ENCODE data around the gene AP3B1. TPM values are rescaled to one million over a fixed set of nuclear protein-coding genes. Genes with fewer than 3 reads are reported as not detected.
A peak's percentile ranks its signal among the peaks of the same experiment; 100 is the strongest.

AP3B1 gene
- total RNA-seq, 4 donors from 2014 or later = 33.8 to 38.6 (median 36.0) TPM

DNA sequence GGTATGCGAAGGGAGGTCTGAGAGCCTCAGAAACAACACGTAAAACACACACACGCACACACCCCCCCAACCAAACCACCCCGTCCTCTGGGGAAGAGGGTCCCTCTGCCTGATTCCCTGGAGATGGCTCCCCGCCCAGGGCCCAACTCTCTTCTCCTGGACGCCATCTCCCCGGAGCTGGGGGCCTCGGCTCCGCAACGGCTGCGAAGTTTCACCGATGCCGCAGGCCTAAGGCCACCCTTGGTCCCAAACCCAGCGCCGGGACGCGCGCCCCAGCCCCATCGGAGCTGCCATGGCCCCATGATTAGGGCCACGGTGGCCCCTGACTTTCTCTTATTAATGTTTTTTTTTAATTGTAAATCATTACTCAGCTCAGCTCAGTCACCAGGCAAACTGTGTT is 337.0 kb downstream of the AP3B1 start:
- TF ChIP-seq POLR2AphosphoS5 (IDR thresholded peaks at IDR 0.05) (no peak), EP300 (IDR thresholded peaks at IDR 0.05) (no peak), POLR2A (IDR thresholded peaks at IDR 0.05) (no peak)
- TF ChIP-seq, protein P1, sequence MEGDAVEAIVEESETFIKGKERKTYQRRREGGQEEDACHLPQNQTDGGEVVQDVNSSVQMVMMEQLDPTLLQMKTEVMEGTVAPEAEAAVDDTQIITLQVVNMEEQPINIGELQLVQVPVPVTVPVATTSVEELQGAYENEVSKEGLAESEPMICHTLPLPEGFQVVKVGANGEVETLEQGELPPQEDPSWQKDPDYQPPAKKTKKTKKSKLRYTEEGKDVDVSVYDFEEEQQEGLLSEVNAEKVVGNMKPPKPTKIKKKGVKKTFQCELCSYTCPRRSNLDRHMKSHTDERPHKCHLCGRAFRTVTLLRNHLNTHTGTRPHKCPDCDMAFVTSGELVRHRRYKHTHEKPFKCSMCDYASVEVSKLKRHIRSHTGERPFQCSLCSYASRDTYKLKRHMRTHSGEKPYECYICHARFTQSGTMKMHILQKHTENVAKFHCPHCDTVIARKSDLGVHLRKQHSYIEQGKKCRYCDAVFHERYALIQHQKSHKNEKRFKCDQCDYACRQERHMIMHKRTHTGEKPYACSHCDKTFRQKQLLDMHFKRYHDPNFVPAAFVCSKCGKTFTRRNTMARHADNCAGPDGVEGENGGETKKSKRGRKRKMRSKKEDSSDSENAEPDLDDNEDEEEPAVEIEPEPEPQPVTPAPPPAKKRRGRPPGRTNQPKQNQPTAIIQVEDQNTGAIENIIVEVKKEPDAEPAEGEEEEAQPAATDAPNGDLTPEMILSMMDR (IDR thresholded peaks at IDR 0.05) = no peak
- 42 to 90% methylated on average over 2 to 18 of the region's 20 CpGs for WGBS, 2 donors (ENCODE audit: low coverage in 1 of 2)

DNA sequence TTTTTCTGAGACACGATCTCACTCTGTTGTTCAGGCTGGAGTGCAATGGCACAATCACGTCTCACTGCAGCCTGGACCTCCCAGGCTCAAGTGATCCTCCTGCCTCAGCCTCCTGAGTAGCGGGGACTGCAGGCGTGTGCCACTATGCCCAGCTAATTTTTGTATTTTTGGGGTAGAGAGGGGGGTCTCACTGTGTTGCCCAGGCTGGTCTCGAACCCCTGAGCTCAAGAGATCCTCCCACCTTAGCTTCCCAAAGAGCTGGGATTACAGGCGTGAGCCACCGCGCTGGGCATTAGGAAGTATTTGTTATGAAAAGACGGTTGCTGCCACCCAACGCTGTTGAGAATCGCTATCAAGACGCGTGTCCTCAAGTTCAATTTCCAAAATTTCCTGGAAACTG is 337.4 kb downstream of the AP3B1 start:
- H3K4me1 ChIP-seq = peaks cover 0 to 9% (median 0%) of the 10 kb centered on the region in 3 donors
- H3K27ac ChIP-seq = no peak overlapping the region
- TF ChIP-seq EP300 (IDR thresholded peaks at IDR 0.05) (no peak), POLR2A (IDR thresholded peaks at IDR 0.05) (no peak), POLR2AphosphoS5 (IDR thresholded peaks at IDR 0.05) (no peak)
- TF ChIP-seq, protein P1 (IDR thresholded peaks at IDR 0.05) = no peak
- H3K9me3 ChIP-seq = no peaks in the 10 kb centered on the region
- H3K4me3 ChIP-seq = no peak overlapping the region
- WGBS, 2 donors (ENCODE audit: low coverage in 1 of 2) = 73% methylated on average over 3 of the region's 13 CpGs; no CpG with 5 or more reads in 1 of the 2 donors
- ATAC-seq = no peak
- H3K27me3 ChIP-seq = peaks cover 37% of the 10 kb centered on the region
- H3K36me3 ChIP-seq = no peaks in the 10 kb centered on the region

More for the DNA sequence above, 337.0 kb downstream of the AP3B1 start:
- Histone ChIP-seq H3K27me3 (peaks cover 37% of the 10 kb centered on the region), H3K4me3 (peak overlapping the region in 1 of 2 donors; percentile 10), H3K27ac (no peak overlapping the region), H3K4me1 (peaks cover 0 to 9% (median 0%) of the 10 kb centered on the region in 3 donors), H3K36me3 (no peaks in the 10 kb centered on the region), H3K9me3 (no peaks in the 10 kb centered on the region)
- no peak for ATAC-seq

DNA sequence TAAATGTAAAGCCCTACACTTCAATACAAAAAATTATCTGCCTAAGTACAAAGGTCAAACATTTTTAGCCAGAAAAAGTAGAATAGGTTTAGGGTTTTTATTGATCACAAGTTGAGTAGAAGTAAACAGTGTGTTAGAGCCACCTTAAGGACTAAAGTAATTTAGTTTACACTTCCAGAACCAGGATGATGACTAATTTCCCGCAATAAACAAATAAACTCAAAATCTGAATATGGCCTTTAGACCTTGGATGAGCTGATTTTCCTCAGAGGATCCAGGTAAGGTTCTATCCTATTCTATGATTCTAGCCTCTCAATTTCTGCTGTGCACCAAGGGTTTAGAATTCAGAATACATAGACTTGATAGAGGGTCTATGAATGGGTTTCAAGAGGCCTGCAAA is 338.9 kb downstream of the AP3B1 start:
- H3K4me1 ChIP-seq = peaks cover 0 to 9% (median 0%) of the 10 kb centered on the region in 3 donors
- no peak overlapping the region for H3K4me3 ChIP-seq
- peaks cover 37% of the 10 kb centered on the region for H3K27me3 ChIP-seq
- no peaks in the 10 kb centered on the region for H3K36me3 ChIP-seq
- TF ChIP-seq POLR2A (IDR thresholded peaks at IDR 0.05) = no peak
- no peak for TF ChIP-seq EP300 (IDR thresholded peaks at IDR 0.05)
- TF ChIP-seq, protein P1 (IDR thresholded peaks at IDR 0.05) = no peak
- no peak for TF ChIP-seq POLR2AphosphoS5 (IDR thresholded peaks at IDR 0.05)
- H3K27ac ChIP-seq = no peak overlapping the region
- no peak for ATAC-seq
- WGBS, 2 donors (ENCODE audit: low coverage in 1 of 2) = 40 to 48% methylated on average over 1 of the region's 1 CpG
- no peaks in the 10 kb centered on the region for H3K9me3 ChIP-seq

DNA sequence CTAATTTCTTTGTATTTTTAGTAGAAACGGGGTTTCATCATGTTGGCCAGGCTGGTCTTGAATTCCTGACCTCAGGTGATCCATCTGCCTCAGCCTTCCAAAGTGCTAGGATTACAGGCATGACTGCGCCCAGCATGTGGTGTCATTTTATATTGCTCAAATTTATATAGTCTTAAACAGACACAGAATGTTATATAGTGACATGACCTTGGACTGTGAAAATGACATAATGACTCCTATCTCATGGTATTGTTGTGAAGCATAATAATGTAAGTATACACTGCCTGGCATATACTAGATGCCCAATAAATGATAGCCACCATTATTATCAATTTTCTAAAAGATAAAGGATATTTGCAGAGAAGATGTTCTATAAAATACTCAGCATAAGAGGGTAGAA is 341.1 kb downstream of the AP3B1 start:
- Histone ChIP-seq H3K27ac (no peak overlapping the region), H3K27me3 (peaks cover 16% of the 10 kb centered on the region), H3K9me3 (no peaks in the 10 kb centered on the region), H3K4me3 (no peak overlapping the region), H3K36me3 (no peaks in the 10 kb centered on the region), H3K4me1 (peaks cover 0 to 9% (median 0%) of the 10 kb centered on the region in 3 donors)
- WGBS, 2 donors (ENCODE audit: low coverage in 1 of 2) = 14 to 79% methylated on average over 1 to 2 of the region's 2 CpGs
- no peak for ATAC-seq
- TF ChIP-seq, protein P1 (IDR thresholded peaks at IDR 0.05) = no peak
- TF ChIP-seq EP300 (IDR thresholded peaks at IDR 0.05) = no peak
- TF ChIP-seq POLR2AphosphoS5 (IDR thresholded peaks at IDR 0.05) = no peak
- TF ChIP-seq POLR2A (IDR thresholded peaks at IDR 0.05) = no peak

DNA sequence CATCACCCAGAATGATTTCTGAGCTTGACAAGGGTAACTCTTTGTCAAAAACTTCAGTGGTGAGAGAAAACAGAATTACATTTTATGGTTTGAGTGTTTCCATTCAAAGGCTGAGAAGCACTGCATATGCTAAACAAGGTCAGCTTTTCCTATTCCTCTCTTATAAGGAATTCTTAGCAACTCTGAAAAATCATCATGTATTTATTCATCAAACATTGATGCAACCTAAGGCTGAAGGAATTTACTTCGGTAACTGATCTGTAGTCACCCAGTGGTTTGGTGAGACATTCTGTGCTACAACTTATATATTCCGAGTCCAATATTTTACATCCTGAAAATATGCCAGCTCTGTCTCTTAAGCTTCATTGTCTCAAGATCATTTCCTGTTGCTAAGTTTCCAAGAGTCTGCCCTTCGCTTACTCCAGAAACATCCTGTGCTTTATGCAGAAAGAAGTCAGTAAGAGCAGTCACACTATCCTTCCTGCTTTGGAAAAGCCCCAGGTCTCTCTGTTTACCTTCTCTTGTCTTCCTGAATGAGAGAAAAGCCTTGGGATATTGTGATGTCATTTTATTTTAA is 341.8 kb downstream of the AP3B1 start:
- H3K27me3 ChIP-seq = peaks cover 9% of the 10 kb centered on the region
- H3K4me3 ChIP-seq = no peak overlapping the region
- WGBS, 2 donors (ENCODE audit: low coverage in 1 of 2) = 47 to 51% methylated on average over 3 of the region's 3 CpGs
- no peaks in the 10 kb centered on the region for H3K9me3 ChIP-seq
- TF ChIP-seq, protein P1 (IDR thresholded peaks at IDR 0.05) = no peak
- TF ChIP-seq POLR2A (IDR thresholded peaks at IDR 0.05) = no peak
- no peak for TF ChIP-seq POLR2AphosphoS5 (IDR thresholded peaks at IDR 0.05)
- TF ChIP-seq EP300 (IDR thresholded peaks at IDR 0.05) = no peak
- ATAC-seq = no peak
- H3K27ac ChIP-seq = no peak overlapping the region
- H3K36me3 ChIP-seq = no peaks in the 10 kb centered on the region
- H3K4me1 ChIP-seq = peaks cover 0 to 4% (median 0%) of the 10 kb centered on the region in 3 donors
